HS-27A (cell line): Measurements from ENCODE around the gene WDR17.

Source experiments
- DNase-seq: peaks from one replicate; pipeline ENCODE4 v3.0.0-alpha.2; 2012; ENCODE audit warnings: low read depth, missing footprints

The WDR17 gene

DNA sequence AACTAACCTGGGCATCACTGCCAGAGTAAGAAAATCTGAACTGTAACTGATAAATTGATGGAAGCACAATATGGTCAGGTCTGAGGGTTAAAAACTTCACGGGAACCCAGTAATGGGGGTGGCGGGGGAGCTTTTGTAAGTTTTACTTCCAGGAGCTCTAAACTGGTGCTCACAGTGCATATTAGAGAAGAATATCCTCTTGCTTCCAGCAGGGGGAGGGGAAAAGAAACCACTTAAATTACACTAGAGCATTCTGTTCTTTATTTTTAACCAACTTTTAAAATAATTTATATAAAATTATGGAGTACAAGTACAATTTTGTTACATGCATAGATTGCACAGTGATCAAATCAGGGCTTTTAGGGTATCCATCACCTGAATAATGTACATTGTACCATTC lies 33.7 kb downstream of the WDR17 start:
- no peak for DNase-seq

DNA sequence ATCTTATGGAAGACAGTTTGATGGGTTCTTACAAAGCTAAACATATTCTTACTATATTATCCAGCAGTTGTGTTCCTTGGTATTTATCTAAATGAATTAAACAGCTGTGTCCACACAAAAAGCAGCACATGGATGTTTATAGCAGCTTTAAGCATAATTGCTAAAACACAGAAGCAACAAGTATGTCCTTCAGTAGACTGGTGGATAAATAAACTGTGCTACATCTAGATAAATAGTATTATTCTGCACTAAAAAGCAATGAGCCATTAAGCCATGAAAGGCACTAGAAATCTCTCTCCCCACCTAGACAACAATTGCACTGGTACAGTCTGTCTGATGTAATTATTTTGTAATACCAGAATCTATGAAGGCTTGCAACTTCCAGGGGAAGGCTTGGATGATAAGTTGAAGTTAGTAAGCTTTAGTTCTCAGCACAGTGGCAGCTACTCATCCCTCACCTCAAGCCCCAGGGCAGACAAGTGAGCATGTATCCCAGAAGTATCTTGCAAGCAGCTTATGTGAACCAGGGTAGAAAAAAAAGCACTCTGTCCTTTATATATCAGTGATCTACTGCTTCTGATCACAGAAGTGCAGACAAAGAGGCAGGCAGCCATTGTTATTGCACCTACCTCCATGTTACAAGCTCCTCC lies 36.9 kb downstream of the WDR17 start:
- DNase-seq, result no peak

DNA sequence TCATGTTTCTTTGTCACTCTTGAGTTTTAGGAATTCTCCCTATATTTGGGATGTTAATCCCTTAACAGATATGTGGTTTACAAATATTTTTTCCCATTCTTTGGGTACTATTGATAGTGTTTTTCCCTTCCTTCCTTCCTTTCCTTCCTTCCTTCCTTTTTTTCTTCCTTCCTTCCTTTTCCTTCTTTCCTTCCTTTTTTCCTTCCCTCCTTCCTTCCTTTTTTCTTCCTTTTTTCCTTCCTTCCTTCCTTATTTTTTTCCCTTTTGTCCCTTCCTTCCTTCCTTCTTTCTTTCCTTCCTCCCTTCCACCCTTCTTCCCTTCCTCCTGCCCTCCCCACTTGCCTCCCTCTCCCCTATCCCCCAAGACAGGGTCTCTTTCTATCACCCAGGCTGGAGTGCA lies 42.1 kb downstream of the WDR17 start:
- DNase-seq, result no peak

GRCh38 chr4:176123710-176124407 lies 58.2 kb downstream of the WDR17 start:
- peak; percentile 4 for DNase-seq

DNA sequence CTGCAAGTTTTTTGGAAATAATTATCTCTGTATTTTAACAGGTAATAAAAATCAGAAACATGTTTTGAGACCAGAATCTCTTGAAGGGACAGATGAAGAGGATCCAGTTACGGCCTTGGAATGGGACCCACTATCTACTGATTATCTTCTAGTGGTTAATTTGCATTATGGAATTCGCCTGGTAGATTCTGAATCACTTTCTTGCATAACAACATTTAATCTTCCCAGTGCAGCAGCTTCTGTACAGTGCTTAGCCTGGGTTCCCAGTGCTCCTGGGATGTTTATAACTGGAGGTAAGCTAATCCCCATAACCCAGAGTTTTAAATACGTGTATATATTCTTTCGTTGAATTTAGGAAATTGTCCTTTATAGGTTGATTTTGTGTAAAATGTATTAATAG lies 59.4 kb downstream of the WDR17 start:
- no peak for DNase-seq

DNA sequence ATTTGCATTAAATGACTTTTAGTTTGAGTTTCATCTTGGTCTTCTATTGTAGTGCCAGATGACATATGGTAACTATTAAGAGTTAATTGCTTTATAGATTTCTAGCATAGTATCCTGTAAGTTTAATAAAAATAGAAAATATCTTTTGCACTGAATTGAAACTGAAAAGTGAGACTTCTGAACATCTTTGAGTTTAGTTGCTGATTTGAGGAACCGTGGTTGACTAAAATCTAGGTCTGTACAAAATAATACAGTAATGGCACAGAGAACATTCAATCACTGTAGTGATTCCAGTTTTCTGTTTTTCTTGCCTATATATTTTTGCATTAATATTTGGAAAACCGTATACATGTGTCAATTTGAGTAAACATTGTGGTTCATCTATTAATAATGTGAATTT lies 69.0 kb downstream of the WDR17 start:
- DNase-seq, result no peak

DNA sequence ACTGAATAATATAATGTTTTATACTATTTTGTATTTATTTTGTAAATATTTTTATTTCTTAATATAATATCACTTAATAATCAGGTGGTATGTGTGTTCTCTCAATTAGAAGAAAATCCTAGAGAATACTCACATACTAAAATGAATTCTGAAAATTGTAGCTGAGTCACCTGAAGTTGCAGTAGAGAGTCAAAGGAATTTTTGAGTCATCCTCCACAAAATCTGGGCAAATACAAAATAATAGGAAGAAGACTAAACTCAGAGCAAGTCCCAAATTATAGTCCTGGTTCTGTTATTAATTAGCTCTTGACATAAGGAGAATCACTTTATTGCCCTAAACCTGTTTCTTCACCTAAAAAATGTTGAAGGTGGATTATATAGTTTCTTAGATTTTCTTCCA lies 72.0 kb downstream of the WDR17 start:
- DNase-seq, result no peak

DNA sequence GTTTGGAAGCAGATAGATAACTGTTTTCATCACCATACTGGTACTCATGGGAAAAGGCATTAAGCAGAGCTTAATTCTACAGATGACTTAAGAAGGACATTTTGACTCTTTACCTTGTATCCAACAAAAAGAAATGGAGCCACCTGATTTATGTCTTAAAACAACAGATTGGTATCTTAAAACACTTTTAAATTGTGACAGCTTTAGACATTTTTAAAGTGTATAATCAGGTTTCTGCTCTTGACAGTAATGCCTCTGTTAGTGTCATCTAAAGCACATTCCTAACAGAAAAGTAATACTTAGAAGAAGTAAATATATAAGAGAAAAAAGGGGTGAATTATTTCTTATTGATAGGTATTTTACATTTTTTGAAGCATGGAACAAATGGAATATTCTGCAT lies 73.9 kb downstream of the WDR17 start:
- DNase-seq, result no peak

DNA sequence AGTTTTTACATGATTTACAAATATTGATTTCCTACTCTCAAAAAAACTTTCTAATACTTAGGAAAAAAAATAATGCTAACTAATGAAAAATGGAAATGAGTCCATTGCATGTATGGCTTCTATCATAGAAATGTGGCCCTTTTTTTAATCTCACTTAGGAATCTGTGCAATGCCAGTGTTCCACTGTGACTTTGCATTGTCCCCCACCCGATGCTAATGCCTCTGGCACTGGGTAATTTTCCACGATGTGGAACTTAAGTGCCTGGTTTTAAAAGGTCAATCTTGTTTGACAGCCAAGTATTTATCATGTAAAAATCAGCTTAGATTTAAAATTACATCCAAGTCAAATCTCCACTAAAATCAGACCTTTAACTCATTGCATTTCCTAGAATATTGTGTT lies 76.6 kb downstream of the WDR17 start:
- no peak for DNase-seq

GRCh38 chr4:176149680-176150355 lies 84.2 kb downstream of the WDR17 start:
- no peak for DNase-seq

GRCh38 chr4:176150356-176150682 lies 84.7 kb downstream of the WDR17 start:
- no peak for DNase-seq

DNA sequence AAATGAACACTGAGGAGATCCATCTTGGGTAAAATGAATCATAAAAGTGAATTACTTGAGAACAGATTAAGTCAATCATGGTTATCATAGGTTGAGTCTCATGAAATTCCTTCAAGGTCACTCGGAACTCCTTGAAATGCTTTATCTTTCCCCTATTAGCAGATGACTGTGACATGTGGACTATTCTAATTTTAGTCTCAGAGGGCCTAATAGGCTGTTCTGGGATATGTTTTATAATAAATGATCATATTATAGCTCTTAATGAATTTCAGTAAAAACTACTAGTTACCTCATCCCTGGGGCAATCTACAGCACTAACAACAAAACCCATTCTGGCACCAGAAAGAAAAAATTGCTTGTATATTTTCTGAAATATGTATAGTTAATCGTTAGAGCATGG lies 85.1 kb downstream of the WDR17 start:
- no peak for DNase-seq

DNA sequence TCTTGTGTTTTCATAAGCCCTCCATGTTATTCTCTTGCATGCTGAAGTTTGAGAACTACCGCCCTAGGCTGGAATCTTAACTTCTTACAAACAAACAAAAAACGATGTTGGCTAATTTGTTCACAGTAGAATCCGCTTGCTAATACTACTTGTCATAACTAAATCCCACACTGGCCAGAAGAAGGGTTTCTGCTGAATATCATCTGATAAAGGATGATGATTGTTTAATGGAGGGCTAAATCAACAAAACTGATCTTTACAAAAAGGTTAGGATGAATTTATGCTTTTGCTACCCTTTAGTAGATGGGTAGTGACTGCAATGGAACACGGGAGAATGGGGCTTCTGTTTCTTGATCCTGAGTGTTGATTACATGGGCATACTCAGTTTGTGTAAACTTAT lies 87.5 kb downstream of the WDR17 start:
- DNase-seq, result no peak

DNA sequence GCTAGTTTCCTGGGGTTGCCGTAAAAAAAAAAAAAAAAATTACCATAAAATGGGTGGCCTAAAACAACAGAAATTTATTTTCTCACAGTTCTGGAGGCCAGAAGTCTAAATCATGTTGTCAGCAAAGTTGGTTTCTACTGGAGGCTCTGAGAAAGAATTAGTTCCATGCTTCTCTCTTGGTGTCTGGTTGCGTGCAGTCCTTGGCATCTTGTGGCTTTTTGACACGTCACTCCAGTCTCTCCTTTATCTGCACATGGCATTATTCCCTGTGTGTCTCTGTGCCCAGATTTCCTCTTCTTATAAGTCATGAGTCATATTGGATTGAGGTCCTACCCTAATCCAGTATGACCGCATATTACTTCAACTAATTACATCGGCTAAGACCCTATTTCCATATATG lies 91.0 kb downstream of the WDR17 start:
- no peak for DNase-seq

DNA sequence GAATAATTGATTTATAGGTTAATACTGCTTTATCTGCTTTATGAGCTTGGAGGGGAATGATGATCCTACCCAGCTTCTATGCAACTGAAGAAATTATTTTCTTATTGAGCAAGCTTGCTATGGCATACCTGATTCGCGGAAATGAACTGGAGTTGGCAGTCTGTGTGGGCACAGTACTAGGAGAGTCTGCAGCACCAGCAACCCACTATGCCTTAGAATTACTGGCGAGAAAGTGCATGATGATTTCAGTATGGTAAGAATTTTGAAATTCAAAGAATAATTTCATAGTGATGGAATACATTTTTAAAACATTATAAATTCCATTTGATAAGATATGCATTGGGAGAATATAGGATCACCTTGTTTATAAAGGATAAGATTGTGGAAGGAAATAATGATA lies 97.4 kb downstream of the WDR17 start:
- no peak for DNase-seq

- no peak for DNase-seq
These were observed 119.4 kb downstream of the WDR17 start for GRCh38 chr4:176185051-176185450.

DNA sequence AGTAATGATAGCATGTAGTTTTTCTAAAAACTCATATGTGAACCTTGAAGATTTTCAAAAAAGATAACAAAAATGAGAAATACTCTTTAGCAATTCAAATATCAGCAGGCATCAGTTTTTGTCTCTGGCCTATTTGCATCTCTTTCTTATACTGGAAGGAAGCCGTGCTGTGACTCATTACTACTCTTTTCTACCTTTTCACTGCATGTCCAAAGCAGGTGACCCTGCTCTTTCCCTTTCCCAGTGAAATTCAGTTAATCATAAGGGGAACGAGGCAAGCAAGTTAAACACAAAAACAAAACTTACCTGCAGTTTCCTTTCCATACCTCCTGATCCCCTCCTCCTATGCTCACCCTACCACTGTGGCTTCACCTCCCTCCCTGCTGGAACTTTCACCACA lies 120.4 kb downstream of the WDR17 start:
- no peak for DNase-seq

GRCh38 chr4:176186671-176187395 lies 121.2 kb downstream of the WDR17 start:
- no peak for DNase-seq

DNA sequence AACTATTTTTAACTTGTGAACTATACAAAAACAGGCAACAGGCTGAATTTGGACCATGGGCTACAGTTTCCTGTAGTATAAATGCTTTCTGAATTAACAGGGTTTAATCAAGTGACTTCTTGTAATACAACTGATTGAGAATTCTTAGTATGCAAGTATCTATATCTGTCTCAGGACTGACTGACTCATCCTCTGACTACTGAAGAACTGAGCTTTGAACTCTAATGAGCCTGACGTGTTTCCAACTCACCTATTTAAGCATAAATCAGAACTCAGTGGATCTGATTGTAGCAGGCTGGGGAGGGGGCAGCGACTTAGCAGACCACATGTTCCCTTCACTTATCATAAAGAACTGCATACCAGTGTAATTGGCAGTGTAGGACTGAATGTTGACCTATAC lies 122.0 kb downstream of the WDR17 start:
- no peak for DNase-seq

DNA sequence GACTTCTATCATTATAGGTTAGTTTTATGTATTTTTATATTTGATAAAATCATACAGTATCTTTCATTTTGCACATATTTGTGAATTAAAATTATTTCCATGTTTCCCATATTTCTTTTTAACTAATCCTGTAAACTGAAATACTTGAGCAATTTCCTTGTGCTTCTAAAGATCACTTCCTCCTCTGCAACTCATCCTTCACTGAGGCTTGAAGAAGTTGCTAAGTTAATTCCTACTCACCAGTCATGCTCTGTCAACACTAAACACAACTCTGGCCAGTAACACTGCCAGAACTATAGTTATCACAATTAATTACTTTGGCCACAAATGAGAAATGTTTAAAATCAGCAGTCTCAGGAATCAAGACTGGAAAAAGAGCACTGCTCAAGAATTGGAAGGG lies 123.0 kb downstream of the WDR17 start:
- DNase-seq, result no peak

- no peak for DNase-seq
These were observed 124.5 kb downstream of the WDR17 start for GRCh38 chr4:176189891-176190795.

- DNase-seq, result peak; percentile 59
These were observed 126.3 kb downstream of the WDR17 start for GRCh38 chr4:176191974-176192373.
